DLD1 (cell line): ENCODE results near the gene SNTG2.

Experiments used
- in situ Hi-C: cut with HindIII; loops from 2 replicates; pipeline ENCODE4 v1.10.0; 2017; ENCODE audit warnings: low sequenced_read_pairs

Gene SNTG2

GRCh38 chr2:1136846-1137245 is 186.2 kb downstream of the SNTG2 start:
- in situ Hi-C loops: no loop called here

GRCh38 chr2:1137264-1137663 is 186.6 kb downstream of the SNTG2 start:
- in situ Hi-C loops: no loop called here

GRCh38 chr2:1137913-1138391 is 187.3 kb downstream of the SNTG2 start:
- in situ Hi-C loops: no loop called here

GRCh38 chr2:1140389-1141003 is 189.8 kb downstream of the SNTG2 start:
- in situ Hi-C loops: no loop called here

DNA sequence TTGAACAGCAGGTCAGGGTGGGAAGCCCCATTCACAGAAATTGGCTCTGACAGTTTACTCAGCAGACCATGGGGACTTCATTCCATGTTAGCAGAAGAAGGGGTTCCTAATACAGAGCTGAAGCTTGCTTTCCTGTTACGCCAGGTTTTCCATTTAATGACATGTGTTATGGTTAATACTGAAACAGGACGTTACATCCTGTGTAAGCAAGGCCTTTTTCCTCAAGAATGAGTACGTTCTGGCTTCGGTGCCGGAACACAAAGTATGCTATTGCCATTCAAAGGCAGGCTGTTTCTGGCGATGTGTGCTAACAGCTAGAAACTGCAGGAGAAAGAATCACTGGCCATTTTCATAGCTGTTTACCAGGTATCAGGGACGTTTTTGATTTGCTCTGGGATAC is 190.4 kb downstream of the SNTG2 start:
- in situ Hi-C loops: no loop called here

DNA sequence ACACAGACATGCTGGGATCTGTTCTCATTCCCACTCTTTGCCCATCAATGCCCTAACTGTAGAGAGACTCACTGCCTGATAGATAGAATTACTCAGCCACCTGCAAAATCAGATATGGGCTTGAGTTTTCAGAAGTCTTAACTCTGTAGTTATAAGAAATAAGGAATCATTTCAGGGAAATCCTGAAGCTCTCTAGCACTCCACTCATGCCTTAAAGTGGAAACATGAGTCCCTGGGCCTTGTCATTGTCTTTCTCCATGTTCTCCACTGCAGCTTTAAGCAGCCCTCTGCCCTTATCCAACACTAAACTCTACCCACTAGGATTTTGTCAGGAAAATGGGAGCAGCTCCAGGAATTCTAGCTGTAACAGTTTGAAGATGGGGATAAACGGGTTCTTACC is 192.5 kb downstream of the SNTG2 start:
- in situ Hi-C loops: no loop called here

DNA sequence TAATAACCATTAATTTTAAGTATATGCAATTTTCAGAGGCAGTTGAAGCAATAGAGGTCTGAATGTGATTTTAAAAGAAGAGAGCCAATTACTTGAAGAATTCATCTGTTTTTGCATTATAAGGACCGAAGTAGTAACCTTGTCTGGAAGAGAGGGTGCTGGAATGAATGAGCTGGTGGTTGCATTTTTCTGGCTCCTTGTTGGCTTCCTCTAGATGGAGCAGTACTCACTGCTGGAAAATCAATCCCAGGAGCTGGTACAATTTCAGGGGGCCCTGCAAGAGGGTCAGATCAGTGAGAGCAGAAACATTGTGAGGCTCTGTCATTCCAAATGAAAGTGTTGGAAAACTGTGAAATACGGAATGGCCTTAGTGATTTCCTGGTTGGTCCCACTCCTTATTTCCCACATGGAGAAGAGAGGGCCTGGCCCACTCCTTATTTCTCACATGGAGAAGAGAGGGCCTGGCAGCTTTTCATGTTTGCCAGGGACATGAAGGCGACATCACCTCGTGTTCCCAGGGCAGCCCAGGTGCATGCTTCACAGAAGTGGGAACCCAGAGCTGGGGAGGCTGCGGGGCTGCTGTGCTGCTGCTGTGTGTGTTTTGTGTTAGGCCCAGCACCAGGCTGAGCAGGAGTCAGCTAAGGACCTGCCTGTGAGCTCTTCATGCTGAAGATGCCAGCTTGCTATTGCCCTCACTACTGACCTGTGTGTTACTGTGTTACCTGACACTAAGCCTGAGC is 197.4 kb downstream of the SNTG2 start:
- in situ Hi-C loops: no loop called here

GRCh38 chr2:1150724-1151511 is 200.3 kb downstream of the SNTG2 start:
- in situ Hi-C loops: no loop called here

GRCh38 chr2:1152375-1152774 is 201.7 kb downstream of the SNTG2 start:
- in situ Hi-C loops: no loop called here

DNA sequence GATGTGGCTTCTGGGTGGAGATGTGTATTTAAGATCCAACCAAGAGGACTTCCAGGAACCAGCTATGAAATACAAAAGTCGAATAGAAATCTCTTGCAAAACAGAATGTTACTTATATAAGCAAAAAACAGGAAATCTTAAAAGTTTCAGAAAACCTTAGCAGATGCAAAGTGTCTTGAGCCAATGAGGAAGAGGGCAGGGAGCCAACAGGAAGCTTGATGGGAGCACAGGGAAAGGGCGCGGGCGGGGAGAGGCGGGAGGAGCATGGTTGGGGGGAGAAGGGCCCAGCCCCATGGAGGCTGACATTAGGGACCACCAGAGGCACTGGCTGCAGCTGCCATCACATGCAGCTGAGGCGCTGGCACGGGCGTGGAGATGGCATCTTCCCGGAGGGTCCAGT is 203.3 kb downstream of the SNTG2 start:
- in situ Hi-C loops: no loop called here

GRCh38 chr2:1154710-1155594 is 204.3 kb downstream of the SNTG2 start:
- in situ Hi-C loops: no loop called here

- in situ Hi-C loops: no loop called here
Observed at GRCh38 chr2:1156059-1156458, 205.4 kb downstream of the SNTG2 start.

- in situ Hi-C loops: no loop called here
Observed at GRCh38 chr2:1156531-1156930, 205.9 kb downstream of the SNTG2 start.

DNA sequence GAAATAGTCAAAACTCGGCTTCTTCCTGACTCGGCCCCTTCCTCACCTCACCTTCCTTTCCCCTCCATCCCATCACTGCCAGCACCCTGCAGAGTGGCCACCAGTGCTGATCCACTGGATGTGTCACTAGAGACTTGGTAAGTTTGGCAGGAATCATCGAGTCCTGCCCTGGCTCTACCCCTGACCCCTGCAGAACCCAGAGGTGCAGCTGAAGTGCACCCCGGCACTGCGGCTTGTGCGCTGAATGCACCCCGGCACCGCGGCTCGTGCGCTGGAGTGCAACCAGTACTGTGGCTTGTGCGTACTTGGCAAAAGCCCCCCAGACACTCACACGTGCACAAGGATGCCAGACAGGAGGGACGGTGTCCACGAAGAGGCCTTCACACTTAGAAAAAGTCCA is 206.5 kb downstream of the SNTG2 start:
- in situ Hi-C loops: no loop called here

DNA sequence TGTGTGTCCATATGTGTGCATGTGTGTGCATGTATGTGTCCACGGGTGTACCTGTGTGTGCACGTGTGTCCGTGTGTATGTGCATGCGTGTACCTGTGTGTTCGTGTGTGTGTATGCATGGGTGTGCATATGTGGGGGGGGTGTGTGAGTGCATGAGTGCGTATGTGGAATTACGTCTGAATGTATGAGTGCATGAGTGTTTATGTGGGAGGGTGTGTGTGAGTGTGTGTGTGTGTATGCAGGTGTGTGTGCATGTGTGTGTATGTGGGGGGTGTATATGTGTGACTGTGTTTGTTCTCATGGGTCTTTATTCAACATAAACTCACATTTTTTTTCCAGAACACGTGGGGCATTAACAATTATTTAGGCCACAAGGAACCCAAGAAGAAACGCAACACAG is 208.4 kb downstream of the SNTG2 start:
- in situ Hi-C loops: no loop called here

GRCh38 chr2:1162246-1162645 is 211.6 kb downstream of the SNTG2 start:
- in situ Hi-C loops: no loop called here

- in situ Hi-C loops: no loop called here
Observed at GRCh38 chr2:1162768-1163584, 212.3 kb downstream of the SNTG2 start.

- in situ Hi-C loops: no loop called here
Observed at GRCh38 chr2:1166976-1167375, 216.3 kb downstream of the SNTG2 start.

DNA sequence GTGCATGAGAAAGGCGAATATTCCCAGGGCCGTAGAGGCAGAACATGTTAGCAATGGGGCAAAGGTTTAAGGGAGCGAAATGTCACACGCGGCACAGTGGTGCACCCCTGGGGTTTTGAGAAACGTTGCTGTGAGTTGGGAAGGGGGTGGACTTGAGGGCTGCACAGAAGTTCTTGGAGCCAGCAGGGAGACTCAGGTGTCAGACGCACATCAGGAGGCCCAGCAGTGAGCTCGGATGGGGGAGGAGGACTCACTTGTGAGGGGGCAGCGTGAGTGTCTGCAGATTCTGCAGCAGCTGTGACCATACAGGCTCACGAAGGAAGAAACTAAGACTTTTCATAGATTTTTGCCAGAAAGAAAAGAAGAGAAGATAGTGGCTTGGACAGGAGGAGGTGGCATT is 218.2 kb downstream of the SNTG2 start:
- in situ Hi-C loops: no loop called here
